A549 (cell line): ENCODE results near the gene TMOD1. TPM values are rescaled to one million over a fixed set of nuclear protein-coding genes. Genes with fewer than 3 reads are reported as not detected.

Experiments
- ATAC-seq, 2 experiments: fragments of 200-7000 bp in 1 of 2; fragments of >200 bp in 1 of 2; cut with Nextera tagmentation in 1 of 2; cut with Tn5 transposase in 1 of 2; 3 replicates each; pipeline versions ENCODE4 v1.8.0 to v1.9.1; 2018 to 2020; ENCODE audit warnings: mild to moderate bottlenecking in 1 of 2, moderate library complexity in 1 of 2
- CTCF ChIA-PET: fragments of 300-600 bp; sonication (Branson Sonifier 250); formaldehyde crosslinking; extraction: SDS; loops from one replicate; lab custom pipeline; 2021; ENCODE audit warnings: antibody characterized with exemption, inconsistent platforms; lab: Yijun Ruan, JAX
- POLR2A ChIA-PET: fragments of 350-600 bp; formaldehyde crosslinking; extraction: SDS; loops from one replicate; lab custom pipeline; 2021; ENCODE audit warnings: antibody characterized with exemption, inconsistent platforms; lab: Yijun Ruan, JAX
- DNase-seq, 2 experiments: peaks; one replicate each; pipeline versions ENCODE4 v3.0.0 to v3.0.0-alpha.2; 2011 to 2016; ENCODE audit warnings: low read depth in 1 of 2, low spot score in 1 of 2
- FAIRE-seq: peaks from 2 replicates; lab custom pipeline; 2011; peaks lifted over from hg19 to GRCh38; lab: Jason Lieb, UNC
- H3K27ac ChIP-seq, 2 experiments: fragments of >200 bp; sonication (Bioruptor Twin); formaldehyde crosslinking; 3 replicates each; pipeline ENCODE4 v1.5.1; 2016 to 2017
- H3K4me1 ChIP-seq: fragments of >200 bp; sonication (Bioruptor Twin); formaldehyde crosslinking; 3 replicates; pipeline ENCODE4 v1.6.1; 2016
- H3K4me2 ChIP-seq: fragments of >200 bp; sonication (Bioruptor Twin); formaldehyde crosslinking; 3 replicates; pipeline ENCODE4 v1.6.1; 2016
- H3K4me3 ChIP-seq: fragments of >200 bp; sonication (Bioruptor Twin); formaldehyde crosslinking; 3 replicates; pipeline ENCODE4 v1.5.1; 2016
- H3K9me3 ChIP-seq: fragments of >200 bp; sonication (Bioruptor Twin); formaldehyde crosslinking; 3 replicates; pipeline ENCODE4 v1.6.1; 2016
- BHLHE40 ChIP-seq: IDR thresholded peaks from 2 replicates; pipeline ENCODE4 v1.6.1; 2012; ENCODE audit warnings: low read depth, low read length, inconsistent platforms
- CBX2 ChIP-seq: fragments of 200-600 bp; sonication (generic); IDR thresholded peaks from 2 replicates; pipeline ENCODE4 v1.6.1; 2016; ENCODE audit warnings: low read depth, mild to moderate bottlenecking, borderline replicate concordance
- CBX8 ChIP-seq: fragments of 200-600 bp; sonication (generic); IDR thresholded peaks from 2 replicates; pipeline ENCODE4 v1.6.1; 2016
- EHMT2 ChIP-seq: fragments of 200-600 bp; sonication (generic); IDR thresholded peaks from 2 replicates; pipeline ENCODE4 v1.6.1; 2016; ENCODE audit warnings: antibody characterized with exemption, low read depth, mild to moderate bottlenecking, moderate library complexity
- FOSL2 ChIP-seq, 2 experiments: fragments of 450-650 bp in 1 of 2; fragments of >200 bp in 1 of 2; sonication (Bioruptor Twin) in 1 of 2; formaldehyde crosslinking; IDR thresholded peaks; 2 replicates each; pipeline versions ENCODE4 v1.5.0 to v1.6.1; 2016 to 2020; ENCODE audit warnings: mild to moderate bottlenecking in 1 of 2, moderate library complexity in 1 of 2
- HES2 ChIP-seq: fragments of >200 bp; sonication (Bioruptor Twin); formaldehyde crosslinking; IDR thresholded peaks from 2 replicates; pipeline ENCODE4 v1.6.1; 2016
- HMGXB4 ChIP-seq: fragments of 250-450 bp; sonication (Bioruptor Pico); IDR thresholded peaks from 2 replicates; pipeline ENCODE4 v1.5.0; 2021; ENCODE audit warnings: mild to moderate bottlenecking, moderate library complexity, borderline replicate concordance
- HOXA7 ChIP-seq: fragments of 250-450 bp; sonication (Bioruptor Pico); IDR thresholded peaks from 2 replicates; pipeline ENCODE4 v1.5.0; 2020; ENCODE audit warnings: mild to moderate bottlenecking, moderate library complexity
- JUN ChIP-seq, 2 experiments: fragments of >200 bp; sonication (Bioruptor Twin); formaldehyde crosslinking; IDR thresholded peaks; 2 replicates in 1 of 2; 3 replicates in 1 of 2; pipeline ENCODE4 v1.6.1; 2016 to 2017
- MYC ChIP-seq: IDR thresholded peaks from 2 replicates; pipeline ENCODE4 v1.6.1; 2012; ENCODE audit warnings: mild to moderate bottlenecking, inconsistent platforms, low read length, improper control_type of control experiment, borderline replicate concordance
- PHF8 ChIP-seq: fragments of 200-600 bp; sonication (generic); IDR thresholded peaks from 2 replicates; pipeline ENCODE4 v1.6.1; 2016; ENCODE audit warnings: low read depth, mild to moderate bottlenecking, antibody characterized with exemption, moderate library complexity, borderline replicate concordance
- POLR2A ChIP-seq: IDR thresholded peaks from 2 replicates; pipeline ENCODE4 v1.6.1; 2012; ENCODE audit warnings: mild to moderate bottlenecking, low read length
- RAD21 ChIP-seq, 2 experiments: fragments of >200 bp in 1 of 2; sonication (Bioruptor Twin) in 1 of 2; formaldehyde crosslinking in 1 of 2; IDR thresholded peaks in 1 of 2; conservative IDR thresholded peaks in 1 of 2; 2 replicates in 1 of 2; 3 replicates in 1 of 2; pipeline ENCODE4 v1.6.1; 2012 to 2018; ENCODE audit warnings: inconsistent platforms in 1 of 2
- RCOR1 ChIP-seq: fragments of 150-350 bp; IDR thresholded peaks from 2 replicates; pipeline ENCODE4 v1.6.1; 2014; ENCODE audit warnings: antibody characterized with exemption, low read length, low read depth
- RFX5 ChIP-seq: fragments of 450-650 bp; IDR thresholded peaks from 2 replicates; pipeline ENCODE4 v1.7.1; 2014; ENCODE audit warnings: antibody characterized with exemption, mild to moderate bottlenecking, moderate library complexity
- SREBF2 ChIP-seq: fragments of 450-650 bp; IDR thresholded peaks from 2 replicates; pipeline ENCODE4 v1.6.1; 2014; ENCODE audit warnings: mild to moderate bottlenecking, moderate library complexity
- TFCP2L1 ChIP-seq: fragments of 250-450 bp; sonication (Bioruptor Pico); IDR thresholded peaks from 2 replicates; pipeline ENCODE4 v1.5.0; 2021; ENCODE audit warnings: mild to moderate bottlenecking
- TP53 ChIP-seq: fragments of 250-450 bp; sonication (Bioruptor Pico); IDR thresholded peaks from 2 replicates; pipeline ENCODE4 v1.5.0; 2021; ENCODE audit warnings: mild to moderate bottlenecking, moderate library complexity
- ZC3H11A ChIP-seq: fragments of 450-650 bp; IDR thresholded peaks from 2 replicates; pipeline ENCODE4 v1.6.1; 2014; ENCODE audit warnings: antibody characterized with exemption, mild to moderate bottlenecking
- ZFP36 ChIP-seq: fragments of 450-650 bp; IDR thresholded peaks from 2 replicates; pipeline ENCODE4 v1.6.1; 2014; ENCODE audit warnings: borderline replicate concordance; ENCODE audit not compliant: partially characterized antibody
- ZNF302 ChIP-seq: fragments of 250-450 bp; sonication (Bioruptor Pico); IDR thresholded peaks from 2 replicates; pipeline ENCODE4 v1.9.0; 2021; ENCODE audit warnings: inconsistent platforms, mild to moderate bottlenecking, moderate library complexity
- WGBS: methylation state at CpG from one replicate; pipeline ENCODE4 v1.1.6; 2017; ENCODE audit errors: missing lambda C conversion rate; 5-methylcytosine and 5-hydroxymethylcytosine counted together
- polyA plus RNA-seq, 4 experiments: library from polyadenylated mRNA; depleted of rRNA in 3 of 4; stranded (reverse); fragments of >200 nt; fragmentation: RNase III in 1 of 4; extraction: RNeasy Plus Mini Kit Qiagen cat#74134 plus additional on column Dnase treatment in 1 of 4; gene quantifications; 2 replicates in 3 of 4; 3 replicates in 1 of 4; pipeline ENCODE4 v1.2.3, GENCODE V29; 2011 to 2017
- TF ChIP-seq, protein P1 (sequence below): IDR thresholded peaks from 2 replicates; pipeline ENCODE4 v1.6.1; 2012; ENCODE audit warnings: low read depth, borderline replicate concordance
- TF ChIP-seq, protein P2 (sequence below): fragments of 150-350 bp; IDR thresholded peaks from 2 replicates; pipeline ENCODE4 v1.6.1; 2014; ENCODE audit warnings: low read depth, mild to moderate bottlenecking, low read length
- TF ChIP-seq, protein P3 (sequence below): fragments of 450-650 bp; IDR thresholded peaks from 2 replicates; pipeline ENCODE4 v1.6.1; 2014; ENCODE audit warnings: antibody characterized with exemption
- TF ChIP-seq, protein P4 (sequence below): IDR thresholded peaks from 2 replicates; pipeline ENCODE4 v1.6.1; 2012
- TF ChIP-seq, protein P5 (sequence below): fragments of >200 bp; sonication (Bioruptor Twin); formaldehyde crosslinking; IDR thresholded peaks from 3 replicates; pipeline ENCODE4 v1.6.1; 2016

TMOD1 gene
- polyA plus RNA-seq, 2 of the 4 experiments (the other 2 are of a cell fraction), result 0.28 to 0.80 TPM

- H3K4me3 ChIP-seq, result peak overlapping the region; percentile 96
- WGBS, result 2% methylated on average over 27 of the region's 27 CpGs
- H3K27ac ChIP-seq, result peak overlapping the region; percentile 93 to 96
- ATAC-seq, result peak; percentile 22 to 28
- peaks cover 30% of the 10 kb centered on the region for H3K4me1 ChIP-seq
- POLR2A ChIA-PET, result interaction anchor here (0.6 to 2.2 kb wide), 23 partner anchors 8 to 1241 kb away, joined by 3 to 22 read pairs (median 5); partner anchors contain the start of genes ANP32B, TDRD7, TRMO and XPA
- H3K9me3 ChIP-seq, result no peaks in the 10 kb centered on the region
- TF ChIP-seq HES2 (no peak), SREBF2 (no peak), CBX2 (no peak), RCOR1 (no peak), FOSL2 (IDR thresholded peaks at IDR 0.05) (no peak), FOSL2 (CRISPR knock-in tag; IDR thresholded peaks at IDR 0.05) (peak; percentile 81), EHMT2 (no peak), TP53 (CRISPR knock-in tag) (0 out of 2 replicates have a peak, but pooled peaks have one; percentile 56), ZNF302 (no peak), RAD21 (conservative IDR thresholded peaks at IDR 0.05 in 1 of 2, IDR thresholded peaks at IDR 0.05 in 1 of 2) (no peak), HMGXB4 (CRISPR knock-in tag) (no peak), HOXA7 (CRISPR knock-in tag) (no peak), ZFP36 (no peak)
- TF ChIP-seq, protein P1, sequence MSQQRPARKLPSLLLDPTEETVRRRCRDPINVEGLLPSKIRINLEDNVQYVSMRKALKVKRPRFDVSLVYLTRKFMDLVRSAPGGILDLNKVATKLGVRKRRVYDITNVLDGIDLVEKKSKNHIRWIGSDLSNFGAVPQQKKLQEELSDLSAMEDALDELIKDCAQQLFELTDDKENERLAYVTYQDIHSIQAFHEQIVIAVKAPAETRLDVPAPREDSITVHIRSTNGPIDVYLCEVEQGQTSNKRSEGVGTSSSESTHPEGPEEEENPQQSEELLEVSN, result no peak
- TF ChIP-seq, protein P2, sequence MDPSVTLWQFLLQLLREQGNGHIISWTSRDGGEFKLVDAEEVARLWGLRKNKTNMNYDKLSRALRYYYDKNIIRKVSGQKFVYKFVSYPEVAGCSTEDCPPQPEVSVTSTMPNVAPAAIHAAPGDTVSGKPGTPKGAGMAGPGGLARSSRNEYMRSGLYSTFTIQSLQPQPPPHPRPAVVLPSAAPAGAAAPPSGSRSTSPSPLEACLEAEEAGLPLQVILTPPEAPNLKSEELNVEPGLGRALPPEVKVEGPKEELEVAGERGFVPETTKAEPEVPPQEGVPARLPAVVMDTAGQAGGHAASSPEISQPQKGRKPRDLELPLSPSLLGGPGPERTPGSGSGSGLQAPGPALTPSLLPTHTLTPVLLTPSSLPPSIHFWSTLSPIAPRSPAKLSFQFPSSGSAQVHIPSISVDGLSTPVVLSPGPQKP, result no peak
- TF ChIP-seq, all 56 proteins: peak for 2
- DNase-seq (no peak), FAIRE-seq (no peak)
- peak overlapping the region; percentile 71 for H3K4me2 ChIP-seq
- CTCF ChIA-PET, result interaction anchor here (0.7 to 2.7 kb wide), 8 partner anchors 11 to 339 kb away, joined by 3 to 9 read pairs (median 3); no protein-coding TSS in a partner anchor
Measured at GRCh38 chr9:97632248-97632984, 130.9 kb downstream of the TMOD1 start.

GRCh38 chr9:97632985-97633858 is 131.8 kb downstream of the TMOD1 start, which contains the start of the genes NCBP1 and TSTD2:
Gene NCBP1 (plus strand): TSS chr9:97633821. CDS start chr9:97633882, 61 bp downstream.
Gene TSTD2 (minus strand): TSS chr9:97633368. CDS start chr9:97627562, 5,806 bp downstream.
- CTCF ChIA-PET, result interaction anchor here (0.8 to 2.7 kb wide), 9 partner anchors 10 to 338 kb away, joined by 3 to 9 read pairs (median 5); no protein-coding TSS in a partner anchor
- peak within 1 kb of the TSS; percentile 83 for H3K4me2 ChIP-seq
- no peak for FAIRE-seq
- peak; percentile 96 for TF ChIP-seq POLR2A
- TF ChIP-seq PHF8, result peak; percentile 15; the same call in 1 of the 2 replicates
- peak; percentile 99 for TF ChIP-seq BHLHE40
- peak; percentile 72; the same call in 1 of the 2 replicates for TF ChIP-seq TFCP2L1 (CRISPR knock-in tag)
- TF ChIP-seq ZC3H11A, result no peak
- TF ChIP-seq EHMT2, result no peak
- peak; percentile 72 for TF ChIP-seq MYC
- TF ChIP-seq CBX8, result no peak
- TF ChIP-seq, protein P3, sequence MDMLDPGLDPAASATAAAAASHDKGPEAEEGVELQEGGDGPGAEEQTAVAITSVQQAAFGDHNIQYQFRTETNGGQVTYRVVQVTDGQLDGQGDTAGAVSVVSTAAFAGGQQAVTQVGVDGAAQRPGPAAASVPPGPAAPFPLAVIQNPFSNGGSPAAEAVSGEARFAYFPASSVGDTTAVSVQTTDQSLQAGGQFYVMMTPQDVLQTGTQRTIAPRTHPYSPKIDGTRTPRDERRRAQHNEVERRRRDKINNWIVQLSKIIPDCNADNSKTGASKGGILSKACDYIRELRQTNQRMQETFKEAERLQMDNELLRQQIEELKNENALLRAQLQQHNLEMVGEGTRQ, result peak; percentile 82
- peak; percentile 46 to 75; a peak in 4 of 5 replicates for TF ChIP-seq JUN (IDR thresholded peaks at IDR 0.05)
- TF ChIP-seq RFX5, result peak; percentile 40; the same call in 1 of the 2 replicates
- TF ChIP-seq, protein P4, sequence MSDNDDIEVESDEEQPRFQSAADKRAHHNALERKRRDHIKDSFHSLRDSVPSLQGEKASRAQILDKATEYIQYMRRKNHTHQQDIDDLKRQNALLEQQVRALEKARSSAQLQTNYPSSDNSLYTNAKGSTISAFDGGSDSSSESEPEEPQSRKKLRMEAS, result peak; percentile 88
- TF ChIP-seq, protein P5, sequence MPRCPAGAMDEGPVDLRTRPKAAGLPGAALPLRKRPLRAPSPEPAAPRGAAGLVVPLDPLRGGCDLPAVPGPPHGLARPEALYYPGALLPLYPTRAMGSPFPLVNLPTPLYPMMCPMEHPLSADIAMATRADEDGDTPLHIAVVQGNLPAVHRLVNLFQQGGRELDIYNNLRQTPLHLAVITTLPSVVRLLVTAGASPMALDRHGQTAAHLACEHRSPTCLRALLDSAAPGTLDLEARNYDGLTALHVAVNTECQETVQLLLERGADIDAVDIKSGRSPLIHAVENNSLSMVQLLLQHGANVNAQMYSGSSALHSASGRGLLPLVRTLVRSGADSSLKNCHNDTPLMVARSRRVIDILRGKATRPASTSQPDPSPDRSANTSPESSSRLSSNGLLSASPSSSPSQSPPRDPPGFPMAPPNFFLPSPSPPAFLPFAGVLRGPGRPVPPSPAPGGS, result peak; percentile 60; the same call in 2 of the 3 replicates
- TF ChIP-seq, protein P1, result peak; percentile 79
- no peak for TF ChIP-seq HOXA7 (CRISPR knock-in tag)

More at GRCh38 chr9:97632985-97633858, 131.8 kb downstream of the TMOD1 start, which contains the start of the genes NCBP1 and TSTD2:
- Histone ChIP-seq H3K27ac (peak within 1 kb of the TSS; percentile 93 to 96), H3K9me3 (no peaks in the 10 kb centered on the region), H3K4me3 (peak within 1 kb of the TSS; percentile 96), H3K4me1 (peaks cover 38% of the 10 kb centered on the region)
- peak; percentile 91 to 97 for ATAC-seq
- peak; percentile 91 to 98 for DNase-seq
- POLR2A ChIA-PET, result interaction anchor here (0.6 to 2.2 kb wide), 39 partner anchors 9 to 1242 kb away, joined by 3 to 22 read pairs (median 3); partner anchors contain the start of genes ANP32B, NANS, TDRD7 and TRMO
- 2% methylated on average over 48 of the region's 83 CpGs for WGBS
